Ectodermal cell (in vitro differentiated cells): ENCODE data around the gene ESRRG.

Experiments
- H3K27ac ChIP-seq: 2 replicates; pipeline ENCODE4 v1.7.0; 2013; ENCODE audit warnings: mild to moderate bottlenecking, low read depth, low read length; ENCODE audit not compliant: insufficient read depth, poor library complexity, severe bottlenecking
- H3K27me3 ChIP-seq: 2 replicates; pipeline ENCODE4 v1.7.0; 2013; ENCODE audit warnings: mild to moderate bottlenecking, low read length; ENCODE audit not compliant: insufficient read depth, control insufficient read depth, poor library complexity, severe bottlenecking
- H3K36me3 ChIP-seq: one replicate; pipeline ENCODE4 v1.7.0; 2013; ENCODE audit warnings: low read length; ENCODE audit not compliant: control insufficient read depth, insufficient read depth
- H3K4me1 ChIP-seq: one replicate; pipeline ENCODE4 v1.7.0; 2013; ENCODE audit warnings: low read length; ENCODE audit not compliant: control insufficient read depth, insufficient read depth
- H3K4me3 ChIP-seq: 2 replicates; pipeline ENCODE4 v1.7.0; 2013; ENCODE audit warnings: low read depth, low read length, control low read depth; ENCODE audit not compliant: insufficient read depth
- H3K9me3 ChIP-seq: 2 replicates; pipeline ENCODE4 v1.7.0; 2013; ENCODE audit warnings: mild to moderate bottlenecking, low read length, moderate library complexity; ENCODE audit not compliant: control insufficient read depth
- WGBS, 2 experiments: methylation state at CpG; one replicate each; pipeline ENCODE4 v1.1.7; 2013; ENCODE audit warnings: missing lambda C conversion rate in 2 of 2; 5-methylcytosine and 5-hydroxymethylcytosine counted together

ESRRG gene

DNA sequence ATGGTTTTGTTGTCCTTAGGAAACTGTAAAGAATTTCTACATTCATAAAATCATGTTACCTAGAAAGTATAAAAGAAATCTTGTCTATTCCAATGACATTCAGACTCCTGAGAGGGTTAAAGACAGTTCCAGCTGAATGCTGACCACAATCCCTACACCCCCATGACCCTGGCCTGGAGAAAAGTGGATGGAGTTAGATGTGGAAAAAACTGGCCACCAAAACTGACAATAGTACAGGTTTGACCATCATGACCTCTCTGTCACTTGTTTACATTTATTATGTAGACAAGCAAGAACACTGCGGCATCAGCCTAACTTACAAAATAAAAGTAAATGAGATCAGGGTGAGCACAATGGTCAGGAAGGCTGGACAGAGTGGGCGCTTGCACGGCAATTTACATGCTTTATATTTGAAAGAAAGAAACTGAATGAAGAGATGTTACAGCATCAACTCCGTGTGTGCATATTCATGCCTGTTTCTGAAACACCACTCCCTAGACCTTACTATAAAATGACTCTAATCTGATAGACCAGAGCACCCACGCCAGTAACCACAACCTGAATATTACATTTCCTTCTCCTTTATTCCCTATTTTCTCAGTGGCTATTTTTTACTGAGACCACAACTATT, 116.0 kb downstream of the ESRRG start:
- Histone ChIP-seq H3K36me3 (no peaks in the 10 kb centered on the region), H3K4me1 (peaks cover 3% of the 10 kb centered on the region), H3K27ac (no peak overlapping the region), H3K4me3 (no peak overlapping the region), H3K9me3 (no peaks in the 10 kb centered on the region), H3K27me3 (no peaks in the 10 kb centered on the region)
- 90% methylated on average over 5 of the region's 5 CpGs for WGBS, 2 experiments

DNA sequence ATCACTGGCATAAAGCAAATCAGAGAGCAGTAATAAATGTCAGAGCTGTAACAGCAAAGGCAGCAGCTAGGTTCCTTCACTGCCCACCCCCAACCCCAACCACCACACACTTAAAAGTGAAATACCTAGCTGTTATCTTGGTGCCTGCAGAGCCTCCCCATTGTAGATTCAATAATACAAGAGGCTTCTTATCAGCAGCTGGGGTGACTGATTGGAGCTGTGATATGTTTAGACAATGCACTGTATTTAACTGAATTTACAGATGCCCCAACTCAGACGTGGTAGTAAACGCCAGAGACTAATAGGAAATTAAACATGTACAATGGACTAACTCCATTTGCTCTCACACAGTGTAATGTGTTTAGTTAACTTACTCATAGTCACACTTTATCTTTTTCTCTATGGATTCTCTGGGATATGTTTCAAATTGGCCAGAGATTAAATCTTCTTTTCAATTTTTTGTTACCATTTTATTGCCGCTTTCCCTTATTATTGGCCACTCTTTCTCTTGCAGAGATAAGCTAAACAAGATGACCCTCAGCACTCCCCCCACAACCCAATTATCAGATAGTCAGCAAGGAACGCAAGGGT, 117.1 kb downstream of the ESRRG start:
- Histone ChIP-seq H3K4me1 (peaks cover 3% of the 10 kb centered on the region), H3K36me3 (no peaks in the 10 kb centered on the region), H3K4me3 (no peak overlapping the region), H3K27me3 (no peaks in the 10 kb centered on the region), H3K9me3 (no peaks in the 10 kb centered on the region), H3K27ac (no peak overlapping the region)
- WGBS, 2 experiments = 78 to 83% methylated on average over 3 of the region's 4 CpGs

DNA sequence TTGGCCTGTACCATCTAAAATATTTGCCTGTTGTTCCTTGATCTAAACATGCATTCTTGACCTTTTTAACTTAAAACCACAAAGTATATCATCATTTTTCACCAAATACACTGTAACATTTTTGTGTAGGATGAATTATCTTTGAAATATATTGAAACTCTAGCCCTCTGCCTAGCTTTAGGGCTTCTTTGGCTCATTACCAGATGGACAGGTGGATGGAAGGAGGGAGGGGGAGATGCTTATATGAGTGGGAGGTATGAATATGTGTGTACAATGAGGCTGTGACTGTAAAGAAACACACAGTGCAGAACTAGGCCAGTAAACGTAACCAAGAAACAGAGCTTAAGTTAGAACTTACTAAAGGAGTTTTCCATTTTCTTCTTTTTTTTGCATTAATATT, 118.5 kb downstream of the ESRRG start:
- no peaks in the 10 kb centered on the region for H3K27me3 ChIP-seq
- H3K4me1 ChIP-seq = peaks cover 11% of the 10 kb centered on the region
- H3K9me3 ChIP-seq = no peaks in the 10 kb centered on the region
- H3K36me3 ChIP-seq = no peaks in the 10 kb centered on the region
- 93 to 100% methylated on average over 1 of the region's 1 CpG for WGBS, 2 experiments
- H3K4me3 ChIP-seq = no peak overlapping the region
- no peak overlapping the region for H3K27ac ChIP-seq

DNA sequence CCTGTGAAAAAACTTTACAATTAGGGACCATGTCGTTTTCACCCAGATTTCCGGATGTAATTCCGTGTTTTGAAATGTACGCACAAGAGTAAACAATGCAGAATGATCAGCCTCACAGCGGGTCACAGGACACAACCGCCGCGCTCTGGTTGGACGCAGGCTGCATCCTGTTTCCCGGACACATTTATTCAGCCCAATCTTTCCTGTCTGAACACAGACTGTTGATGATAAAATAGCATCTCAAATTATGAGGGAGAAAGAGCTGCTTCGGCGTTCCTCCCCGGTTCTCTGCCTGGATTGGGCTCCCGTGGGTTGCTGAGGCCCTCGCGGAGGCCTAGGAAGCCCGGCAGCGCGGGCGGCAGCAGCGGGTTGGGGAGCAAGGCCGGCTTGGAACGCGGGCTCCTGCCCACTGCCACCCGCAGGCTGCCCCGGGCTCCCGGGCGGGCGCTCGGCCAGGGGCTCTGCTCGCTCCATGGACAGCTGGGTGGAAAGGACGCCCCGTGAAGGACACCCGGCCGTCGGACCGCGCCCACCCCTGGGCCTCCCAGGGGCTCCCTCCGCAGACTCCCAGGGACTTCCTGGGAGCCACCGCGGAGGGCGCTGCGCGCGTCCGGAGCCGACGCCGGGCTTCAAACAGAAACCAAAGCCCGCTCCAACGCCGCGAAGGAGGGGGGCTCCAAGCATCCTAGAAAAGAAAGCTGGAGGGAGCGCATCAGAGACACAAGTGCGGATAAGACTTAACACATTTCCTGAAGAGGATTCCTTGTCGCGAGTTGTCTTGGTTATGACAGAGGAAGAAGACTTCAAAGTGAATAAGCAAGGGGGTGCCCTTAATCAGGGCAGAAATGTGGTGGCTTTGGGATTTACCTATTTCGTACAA, 122.3 kb downstream of the ESRRG start:
- Histone ChIP-seq H3K27ac (peak overlapping the region; percentile 81), H3K36me3 (no peaks in the 10 kb centered on the region)
- WGBS, 2 experiments = 2 to 3% methylated on average over 58 of the region's 58 CpGs

DNA sequence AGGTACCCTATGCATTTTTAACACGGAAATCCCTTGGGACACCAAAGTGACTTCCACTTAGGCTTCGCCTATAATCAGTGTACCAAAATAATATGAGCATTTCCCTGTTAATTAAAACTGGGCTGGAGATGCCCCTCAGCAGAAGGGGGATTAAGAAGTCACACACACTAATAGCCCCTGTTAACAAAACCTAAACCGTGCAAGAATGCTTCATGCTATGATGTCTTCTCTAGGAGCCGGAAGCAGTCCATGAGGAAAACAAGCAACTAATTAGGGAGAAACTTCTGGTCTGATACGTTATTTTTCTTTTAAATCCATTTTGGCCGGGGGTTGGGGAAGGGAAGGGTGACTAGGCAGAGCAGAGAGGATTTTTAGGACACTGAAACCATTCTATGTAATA, 123.4 kb downstream of the ESRRG start:
- Histone ChIP-seq H3K27me3 (no peaks in the 10 kb centered on the region), H3K9me3 (no peaks in the 10 kb centered on the region), H3K4me3 (no peak overlapping the region), H3K27ac (no peak overlapping the region), H3K36me3 (no peaks in the 10 kb centered on the region), H3K4me1 (peaks cover 11% of the 10 kb centered on the region)
- 63 to 69% methylated on average over 6 of the region's 6 CpGs for WGBS, 2 experiments

More for the DNA sequence above, 122.3 kb downstream of the ESRRG start:
- H3K4me1 ChIP-seq = peaks cover 13% of the 10 kb centered on the region
- no peaks in the 10 kb centered on the region for H3K27me3 ChIP-seq
- no peaks in the 10 kb centered on the region for H3K9me3 ChIP-seq
- peak overlapping the region; percentile 57 for H3K4me3 ChIP-seq

DNA sequence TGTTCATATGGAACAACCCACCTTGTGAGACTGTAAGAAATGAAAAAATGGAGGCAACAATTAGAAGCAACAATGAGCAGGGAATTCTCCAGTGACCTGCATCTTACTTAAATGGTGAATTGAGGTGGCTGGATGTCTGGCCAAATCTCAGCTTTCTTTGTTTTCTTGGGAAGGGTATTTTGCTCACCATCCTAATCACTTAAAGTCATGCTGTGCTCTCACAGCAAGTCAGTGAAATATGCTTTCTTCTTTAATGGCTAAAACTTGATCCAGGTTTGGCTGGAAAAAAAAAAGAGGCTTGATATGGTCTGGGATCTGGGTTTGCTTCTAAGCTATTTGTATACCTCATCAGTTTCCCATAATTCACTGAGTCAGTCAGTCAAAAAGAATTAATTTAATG, 124.8 kb downstream of the ESRRG start:
- no peak overlapping the region for H3K27ac ChIP-seq
- H3K4me3 ChIP-seq = no peak overlapping the region
- H3K9me3 ChIP-seq = no peaks in the 10 kb centered on the region
- peaks cover 11% of the 10 kb centered on the region for H3K4me1 ChIP-seq
- H3K36me3 ChIP-seq = no peaks in the 10 kb centered on the region
- H3K27me3 ChIP-seq = no peaks in the 10 kb centered on the region

DNA sequence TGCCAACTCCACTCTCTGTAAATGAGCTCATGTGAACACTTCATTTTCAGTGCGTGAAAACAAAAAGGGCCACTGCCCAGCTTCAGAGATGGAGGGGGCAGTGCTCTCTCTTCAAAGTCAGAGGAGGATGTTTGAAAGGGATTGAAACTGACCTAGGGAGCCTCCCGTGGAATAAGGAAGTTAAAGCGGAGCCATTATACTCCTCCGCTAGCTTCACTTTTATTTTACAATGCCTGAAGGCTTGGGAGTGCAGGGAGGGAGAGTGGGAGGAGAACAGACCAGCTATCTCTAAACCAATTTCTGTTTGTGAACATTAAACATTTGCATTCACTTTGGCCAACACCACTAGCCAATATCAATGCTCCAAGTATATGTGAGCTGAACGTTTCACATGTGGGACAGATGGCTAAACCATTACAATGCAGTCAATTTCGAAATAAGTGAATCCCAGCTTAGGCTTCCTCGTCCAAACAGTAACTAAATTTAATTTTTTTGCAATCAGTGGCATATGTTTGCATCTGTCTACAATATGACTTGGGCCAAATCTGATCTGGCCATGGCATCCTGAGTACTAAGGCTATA, 126.9 kb downstream of the ESRRG start:
- H3K27ac ChIP-seq = no peak overlapping the region
- H3K27me3 ChIP-seq = no peaks in the 10 kb centered on the region
- H3K4me3 ChIP-seq = no peak overlapping the region
- H3K36me3 ChIP-seq = no peaks in the 10 kb centered on the region
- no peaks in the 10 kb centered on the region for H3K9me3 ChIP-seq
- WGBS, 2 experiments = 54 to 71% methylated on average over 6 to 7 of the region's 7 CpGs
- peaks cover 11% of the 10 kb centered on the region for H3K4me1 ChIP-seq

DNA sequence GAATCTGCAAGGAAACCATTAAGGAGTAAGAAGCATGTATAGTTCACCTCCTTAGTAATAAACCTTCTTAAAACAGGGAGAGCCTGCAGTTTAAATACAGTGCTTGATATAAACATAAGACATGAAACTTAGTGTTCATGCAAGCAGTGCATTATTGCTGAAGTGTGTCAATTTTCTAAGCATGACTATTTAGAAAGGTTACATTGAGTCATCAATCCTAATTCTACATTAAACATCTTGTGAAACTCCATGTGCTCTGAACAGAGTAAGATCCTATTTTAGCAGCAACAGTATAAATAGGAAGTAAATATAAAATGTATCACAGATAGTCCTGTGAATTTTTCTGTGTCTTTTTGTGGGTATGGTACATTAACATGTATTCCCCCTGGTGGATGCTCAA, 135.5 kb downstream of the ESRRG start:
- no peaks in the 10 kb centered on the region for H3K9me3 ChIP-seq
- H3K27me3 ChIP-seq = no peaks in the 10 kb centered on the region
- H3K4me3 ChIP-seq = no peak overlapping the region
- no peaks in the 10 kb centered on the region for H3K36me3 ChIP-seq
- H3K4me1 ChIP-seq = no peaks in the 10 kb centered on the region
- no peak overlapping the region for H3K27ac ChIP-seq

DNA sequence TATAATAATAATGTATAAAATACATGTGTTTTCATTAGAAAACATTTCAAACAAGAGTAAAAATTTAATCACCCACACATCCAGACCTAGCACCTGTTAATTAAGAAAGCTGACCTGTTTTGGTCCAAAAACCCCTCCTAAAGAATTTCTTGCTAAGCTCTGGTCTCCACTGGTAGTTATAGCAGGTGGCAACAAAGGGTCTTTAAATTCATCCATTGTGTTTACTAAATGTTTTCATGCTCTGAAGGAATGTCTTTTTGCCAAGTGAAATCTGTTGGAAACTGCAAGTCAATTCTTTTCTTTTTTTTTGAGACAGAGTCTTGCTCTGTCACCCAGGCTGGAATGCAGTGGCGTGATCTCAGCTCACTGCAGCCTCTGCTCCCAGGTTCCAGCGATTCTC, 141.1 kb downstream of the ESRRG start:
- no peaks in the 10 kb centered on the region for H3K27me3 ChIP-seq

DNA sequence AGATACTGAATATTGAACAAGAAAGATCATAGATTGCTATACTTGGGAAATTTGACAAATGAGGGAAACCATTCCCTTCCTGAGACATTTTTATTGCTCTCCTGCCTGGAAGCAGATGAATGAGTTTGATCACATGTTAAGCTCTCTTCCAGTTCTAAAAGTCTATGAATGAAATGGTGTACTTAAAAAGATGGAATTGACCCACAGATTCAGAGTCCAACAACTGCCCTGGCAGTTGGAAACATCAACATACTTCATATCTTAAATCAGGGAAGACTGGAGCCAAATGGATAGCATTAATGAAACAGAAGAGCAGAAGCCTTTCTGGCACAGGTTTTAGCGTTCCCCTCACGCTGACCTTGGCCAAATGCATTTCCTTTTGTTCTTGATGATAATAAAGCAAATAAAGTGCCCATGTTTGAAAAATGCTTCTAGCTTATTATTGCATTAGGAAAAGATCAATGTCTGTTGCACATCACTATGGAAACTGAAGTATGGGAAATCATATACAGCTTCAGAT, 142.6 kb downstream of the ESRRG start:
- 95 to 96% methylated on average over 2 of the region's 2 CpGs for WGBS, 2 experiments
- Histone ChIP-seq H3K4me1 (no peaks in the 10 kb centered on the region), H3K36me3 (no peaks in the 10 kb centered on the region), H3K27me3 (no peaks in the 10 kb centered on the region), H3K4me3 (no peak overlapping the region), H3K27ac (no peak overlapping the region), H3K9me3 (no peaks in the 10 kb centered on the region)

More for the DNA sequence above, 141.1 kb downstream of the ESRRG start:
- H3K27ac ChIP-seq = no peak overlapping the region
- H3K9me3 ChIP-seq = no peaks in the 10 kb centered on the region
- no peak overlapping the region for H3K4me3 ChIP-seq
- no peaks in the 10 kb centered on the region for H3K36me3 ChIP-seq
- no peaks in the 10 kb centered on the region for H3K4me1 ChIP-seq
- WGBS, 2 experiments = 78 to 84% methylated on average over 2 of the region's 2 CpGs
